GM18517 (cell line): ENCODE measurements around the gene LSM14B.
A peak's percentile ranks its signal among the peaks of the same experiment; 100 is the strongest.
"Not testable (repeated sequence)": the region's sequence is repeated elsewhere in the genome, so short reads cannot be mapped to it uniquely, and the experiment has no call there.

Experiments used
- ATAC-seq: cut with Tn5 transposase; IDR thresholded peaks from one replicate; pipeline ENCODE4 v1.9.1; 2021; ENCODE audit warnings: mild to moderate bottlenecking, moderate library complexity; ENCODE audit not compliant: unreplicated experiment

The LSM14B gene

DNA sequence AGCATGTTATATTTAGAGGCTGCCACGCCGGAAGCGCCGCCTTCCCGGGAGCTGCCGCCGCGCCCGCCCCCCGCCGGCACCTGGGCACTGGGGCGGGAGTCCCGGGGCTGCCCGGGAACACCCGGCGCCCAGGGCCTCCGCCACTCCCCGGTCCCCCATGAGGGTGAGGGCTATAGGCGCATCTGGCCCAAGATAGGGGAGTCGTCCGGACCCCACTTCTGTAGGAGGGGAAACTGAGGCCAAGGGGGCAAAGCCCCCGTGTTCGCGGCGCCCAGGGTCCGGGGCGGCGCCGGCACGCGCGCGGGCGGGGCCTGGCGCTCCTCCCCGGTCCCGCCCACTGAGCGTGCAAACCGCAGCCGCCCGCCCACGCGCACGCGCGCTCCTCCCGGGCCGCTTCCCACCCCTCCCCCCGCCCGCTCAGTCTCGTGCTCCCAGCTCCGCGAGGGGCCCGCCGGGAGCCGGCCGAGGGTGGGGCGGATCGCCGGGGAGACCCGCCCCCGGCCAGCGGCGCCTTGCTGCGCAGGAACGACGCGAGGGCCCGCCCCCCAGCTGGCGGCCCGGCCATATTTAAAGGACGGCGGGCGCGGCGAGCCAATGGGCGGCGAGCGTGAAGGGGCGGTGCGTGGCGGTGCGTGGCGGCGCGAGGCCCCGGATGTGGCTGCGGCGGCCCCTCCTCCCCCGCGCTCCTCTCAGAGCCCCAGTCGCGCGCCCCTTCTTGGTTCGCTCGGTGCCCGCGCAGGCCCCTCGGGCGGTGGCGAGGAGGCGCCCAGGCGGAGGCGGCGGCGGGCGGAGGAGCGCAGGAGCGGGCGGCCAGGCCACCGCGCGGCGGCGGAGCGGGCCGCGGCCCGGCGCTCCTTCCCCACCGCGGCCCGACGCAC lies at the start of gene LSM14B:
LSM14B (plus strand) TSS at position 700 of the 878 bp plus-strand sequence. CDS start 192 bp downstream, outside the sequence.
- peak; percentile 78 for ATAC-seq

GRCh38 chr20:62073323-62073722 lies 49.0 kb upstream of the LSM14B start:
- ATAC-seq, result no peak

DNA sequence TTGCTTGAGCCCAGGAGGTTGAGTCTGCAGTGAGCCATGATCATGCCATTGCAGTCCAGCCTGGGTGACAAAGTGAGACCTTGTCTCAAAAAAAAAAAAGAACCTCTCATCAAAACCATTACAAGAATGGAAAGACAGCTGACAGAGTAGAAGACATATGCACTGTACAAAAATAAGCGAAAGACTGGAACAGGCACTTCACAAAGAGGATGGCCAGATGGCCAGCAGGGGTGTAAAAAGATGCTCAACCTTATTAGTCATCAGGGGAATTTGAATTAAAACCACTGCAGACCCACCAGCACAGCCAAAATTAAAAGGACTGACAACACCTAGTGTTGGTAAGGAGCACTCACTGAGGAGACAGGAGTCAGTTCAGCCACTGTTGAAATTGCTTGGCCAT lies 43.1 kb upstream of the LSM14B start:
- no peak for ATAC-seq

DNA sequence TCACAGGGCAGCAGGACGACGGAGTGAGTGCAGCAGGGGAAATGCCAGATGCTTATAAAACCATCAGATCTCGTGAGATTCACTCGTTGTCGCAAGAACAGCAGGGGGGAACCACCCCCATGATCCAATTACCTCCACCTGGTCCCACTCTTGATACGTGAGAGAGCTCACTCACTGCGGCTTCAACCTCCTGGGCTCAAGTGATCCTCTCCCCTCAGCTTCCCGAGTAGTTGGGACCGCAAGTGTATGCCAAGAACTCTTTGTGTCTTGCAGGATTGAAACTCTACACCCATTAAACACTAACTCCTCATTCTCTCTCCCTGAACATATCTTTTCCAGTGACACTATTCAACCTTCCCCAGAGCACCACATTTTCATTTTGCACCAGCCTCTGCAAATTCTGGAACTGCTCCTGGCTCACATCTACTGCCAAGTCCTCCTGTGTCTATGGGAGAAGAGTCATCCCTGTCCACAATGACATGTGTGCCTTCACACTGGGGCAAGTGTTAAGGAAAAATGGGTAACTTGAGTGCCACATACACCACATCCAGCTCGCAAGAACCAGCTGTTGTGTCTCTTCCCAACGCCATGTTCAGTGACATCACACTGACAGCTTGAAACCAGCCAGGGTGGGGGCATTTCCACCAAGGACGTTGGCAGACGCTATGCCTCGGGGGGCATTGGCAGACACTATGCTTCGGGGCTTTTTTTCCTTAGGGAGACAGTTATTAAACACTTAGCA lies 41.9 kb upstream of the LSM14B start:
- no peak for ATAC-seq

GRCh38 chr20:62083312-62083711 lies 39.0 kb upstream of the LSM14B start:
- no peak for ATAC-seq

DNA sequence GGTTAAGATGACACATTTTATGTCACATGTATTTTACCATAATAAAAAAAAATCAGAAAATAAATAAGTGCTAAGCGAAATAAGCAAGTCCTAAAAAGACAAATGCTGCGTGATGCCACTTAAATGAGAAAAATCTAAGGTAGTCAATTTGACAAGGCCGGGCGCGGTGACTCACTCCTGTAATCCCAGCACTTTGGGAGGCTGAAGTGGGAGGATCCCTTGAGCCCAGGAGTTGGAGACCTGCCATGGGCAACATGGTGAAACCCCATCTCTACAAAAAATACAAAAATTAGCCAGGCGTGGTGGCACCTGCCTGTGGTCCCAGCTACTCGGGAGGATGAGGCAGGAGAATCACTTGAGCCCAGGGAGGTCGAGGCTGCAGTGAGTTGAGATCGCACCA lies 38.1 kb upstream of the LSM14B start:
- ATAC-seq, result not testable (repeated sequence)

DNA sequence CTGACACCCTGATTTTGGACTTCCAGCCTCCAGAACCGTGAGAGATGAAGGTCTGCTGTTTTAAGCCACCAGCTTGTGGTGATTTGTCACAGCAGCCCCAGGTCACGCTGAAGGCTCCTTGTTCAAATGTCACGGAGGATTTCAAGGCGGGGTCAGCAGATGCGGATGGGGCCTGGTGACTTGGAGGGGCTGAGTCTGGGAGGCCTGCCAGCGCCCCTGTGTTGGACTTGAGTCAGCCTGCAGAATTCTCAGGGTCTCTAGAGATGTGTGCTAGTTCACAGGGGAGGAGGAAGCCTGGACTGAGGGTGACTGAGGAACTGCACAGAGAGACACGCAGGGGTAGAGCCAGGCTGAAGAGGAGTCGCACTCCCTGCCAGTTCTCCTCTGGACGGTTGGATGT lies 37.1 kb upstream of the LSM14B start:
- no peak for ATAC-seq

DNA sequence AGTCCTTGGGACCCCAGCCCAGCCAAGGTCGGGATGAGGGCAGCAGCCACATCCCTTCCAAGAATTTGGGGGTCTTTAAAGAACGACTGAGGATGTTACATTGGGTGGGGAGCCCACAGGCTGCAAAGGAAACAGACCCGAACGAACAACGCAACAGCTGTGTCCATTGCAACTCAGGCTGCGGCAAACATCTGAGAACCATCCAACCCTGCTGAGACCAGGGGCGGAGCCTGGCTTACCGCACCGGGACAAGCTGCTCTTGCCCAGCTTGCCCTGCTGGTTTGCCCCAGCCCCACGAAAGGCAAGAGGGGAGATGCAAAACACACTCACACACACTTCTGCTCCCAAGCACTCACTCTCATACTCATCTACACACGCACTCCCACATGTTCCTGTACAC lies 35.0 kb upstream of the LSM14B start:
- no peak for ATAC-seq

GRCh38 chr20:62087632-62088031 lies 34.6 kb upstream of the LSM14B start:
- no peak for ATAC-seq

DNA sequence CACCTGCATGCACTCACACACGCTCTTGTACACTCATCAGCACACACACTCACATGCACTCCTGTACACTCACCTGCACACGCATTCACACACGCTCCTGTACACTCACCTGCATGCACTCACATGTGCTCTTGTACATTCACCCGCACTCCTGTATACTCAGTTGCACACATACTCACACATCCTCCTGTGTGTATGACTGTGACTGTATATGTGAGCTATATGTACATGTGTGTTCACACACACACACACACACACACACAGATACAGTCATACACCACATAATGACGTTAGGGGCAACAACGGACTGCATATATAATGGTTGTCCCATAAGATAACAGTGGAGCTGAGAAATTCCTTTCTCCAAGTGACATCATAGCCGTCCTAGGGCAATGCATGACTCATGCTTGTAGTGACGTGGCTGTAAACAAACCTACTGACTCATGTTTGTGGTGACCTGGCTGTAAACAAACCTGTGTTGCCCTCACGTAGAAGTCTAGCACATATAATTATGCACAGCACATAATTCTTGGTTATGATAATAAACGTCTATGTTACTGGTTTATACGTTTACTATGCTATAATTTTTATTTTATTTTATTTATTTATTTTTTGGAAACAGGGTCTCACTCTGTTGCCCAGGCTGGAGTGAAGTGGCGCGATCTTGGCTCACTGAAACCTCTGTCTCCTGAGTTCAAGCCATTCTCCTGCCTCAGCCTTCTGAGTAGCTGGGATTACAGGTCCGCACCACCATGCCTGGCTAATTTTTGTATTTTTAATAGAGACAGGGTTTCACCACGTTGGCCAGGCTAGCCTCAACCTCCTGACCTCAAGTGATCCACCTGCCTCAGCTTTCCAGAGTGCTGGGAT lies 33.8 kb upstream of the LSM14B start:
- no peak for ATAC-seq

DNA sequence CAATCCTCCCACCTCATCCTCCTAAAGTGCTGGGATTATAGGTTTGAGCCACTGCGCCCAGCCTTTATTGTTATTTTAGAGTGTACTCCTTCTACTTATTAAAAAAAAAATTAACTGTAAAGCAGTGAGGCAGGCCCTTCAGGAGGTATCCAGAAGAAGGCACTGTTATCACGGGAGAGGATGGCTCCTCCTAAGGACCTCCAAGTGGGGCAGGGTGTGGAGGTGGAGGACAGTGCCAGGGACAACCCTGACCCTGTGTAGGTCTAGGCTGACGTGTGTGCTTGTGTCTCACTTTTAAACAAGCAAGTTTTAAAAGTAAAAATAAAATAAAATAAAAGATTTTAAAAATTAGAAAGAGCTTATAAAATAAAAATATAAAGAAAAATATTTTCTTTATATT lies 32.9 kb upstream of the LSM14B start:
- ATAC-seq, result no peak

- ATAC-seq, result no peak
Observed at GRCh38 chr20:62096421-62097380, 25.6 kb upstream of the LSM14B start.

DNA sequence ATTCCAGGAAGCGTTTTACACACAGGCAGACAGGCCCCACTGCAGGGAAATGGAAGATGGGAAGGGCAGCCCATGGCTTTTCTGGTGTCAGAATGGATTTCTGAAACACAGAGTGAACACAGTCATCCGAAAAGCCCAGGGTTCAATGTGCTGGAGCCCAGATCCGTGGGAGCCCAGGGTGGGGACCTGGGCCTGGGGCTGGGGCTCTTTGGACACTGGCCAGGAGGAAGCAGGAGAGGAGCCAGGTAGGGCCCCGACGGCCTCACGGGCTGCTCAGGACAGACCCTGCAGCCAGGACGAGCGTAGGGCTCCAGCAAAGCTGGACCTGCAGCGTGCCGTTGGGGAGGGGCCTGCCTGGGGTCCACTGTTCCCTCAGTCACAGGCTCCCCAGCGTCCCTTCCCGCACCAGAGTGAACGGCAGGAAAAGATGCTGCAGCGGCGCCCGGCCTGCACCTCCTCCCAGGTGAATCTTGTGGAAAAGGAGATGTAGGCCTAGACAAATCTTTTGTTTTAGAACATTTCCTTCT lies 24.3 kb upstream of the LSM14B start:
- ATAC-seq, result no peak

- no peak for ATAC-seq
Observed at GRCh38 chr20:62101078-62101477, 21.2 kb upstream of the LSM14B start.

- no peak for ATAC-seq
Observed at GRCh38 chr20:62103508-62104233, 18.6 kb upstream of the LSM14B start.

- no peak for ATAC-seq
Observed at GRCh38 chr20:62104234-62104789, 18.0 kb upstream of the LSM14B start.

- ATAC-seq, result no peak
Observed at GRCh38 chr20:62104791-62105345, 17.4 kb upstream of the LSM14B start.

- ATAC-seq, result no peak
Observed at GRCh38 chr20:62105592-62105991, 16.7 kb upstream of the LSM14B start.
